Measurements from ENCODE around the gene IRS1. TPM values are rescaled to one million over a fixed set of nuclear protein-coding genes. Genes with fewer than 3 reads are reported as not detected.

IRS1 gene
- polyA plus RNA-seq, 1 of the 3 experiments (the other 2 are of a cell fraction) = 16.5 TPM

- no peaks in the 10 kb centered on the region for H3K27me3 ChIP-seq (ENCODE audit: insufficient read depth)
- ChIA-PET CTCF (interaction anchor here (1.1 kb wide), 1 partner anchor 15 kb away, joined by 3 read pairs; no protein-coding TSS in a partner anchor), POLR2A (no interaction called here)
- no peak for TF ChIP-seq RCOR1 (IDR thresholded peaks at IDR 0.05; ENCODE audit: low read length)
- no peak for TF ChIP-seq CHD2 (IDR thresholded peaks at IDR 0.05; ENCODE audit: low read length, partially characterized antibody)
- no peak for TF ChIP-seq CTCF (IDR thresholded peaks at IDR 0.05)
- TF ChIP-seq TAF1 (IDR thresholded peaks at IDR 0.05; ENCODE audit: borderline replicate concordance, low read depth, low read length) = no peak
- no peak for TF ChIP-seq SMC3 (IDR thresholded peaks at IDR 0.05; ENCODE audit: low read depth, low read length)
- TF ChIP-seq EZH2phosphoT487 (IDR thresholded peaks at IDR 0.05; ENCODE audit: borderline replicate concordance, low read depth) = no peak
- TF ChIP-seq GATA2 (CRISPR knock-in tag; IDR thresholded peaks at IDR 0.05) = no peak
- no peak for TF ChIP-seq JUND (IDR thresholded peaks at IDR 0.05)
- no peak for TF ChIP-seq FOXJ3 (CRISPR knock-in tag; IDR thresholded peaks at IDR 0.05)
- no peak for TF ChIP-seq TEAD4 (IDR thresholded peaks at IDR 0.05; ENCODE audit: borderline replicate concordance, insufficient read depth)
- no peak for TF ChIP-seq ELF1 (IDR thresholded peaks at IDR 0.05)
- no peak for TF ChIP-seq MEF2A (IDR thresholded peaks at IDR 0.05; ENCODE audit: borderline replicate concordance, low read depth)
- TF ChIP-seq IRF3 (IDR thresholded peaks at IDR 0.05; ENCODE audit: low read depth, low read length) = no peak
- TF ChIP-seq REST (IDR thresholded peaks at IDR 0.05; ENCODE audit: low read depth, low read length) = no peak
- TF ChIP-seq RFX5 (IDR thresholded peaks at IDR 0.05; ENCODE audit: low read length) = no peak
- no peak for TF ChIP-seq YY1 (IDR thresholded peaks at IDR 0.05; ENCODE audit: low read depth)
- no peak overlapping the region for H3K4me3 ChIP-seq (ENCODE audit: low read depth in 2 of 2, low read length in 1 of 2)
- 79% methylated on average over 2 of the region's 2 CpGs for WGBS (ENCODE audit: low lambda C conversion rate)
- H3K9me2 ChIP-seq = no peaks in the 10 kb centered on the region
- H4K20me1 ChIP-seq (ENCODE audit: insufficient read depth) = no peaks in the 10 kb centered on the region
- peaks cover 3 to 8% of the 10 kb centered on the region in 2 experiments; a peak in 2 of 4 replicates for H3K4me1 ChIP-seq (ENCODE audit: control insufficient read depth in 1 of 2, insufficient read depth in 2 of 2, low read depth in 1 of 2, low read length in 1 of 2)
- DNase-seq = no peak
- no peak overlapping the region for H3K27ac ChIP-seq (ENCODE audit: low read depth in 2 of 2, low read length in 1 of 2)
- H3K36me3 ChIP-seq (replicated peaks in 1 of 2; ENCODE audit: control insufficient read depth in 1 of 2, insufficient read depth in 2 of 2, low read length in 1 of 2) = no peaks in the 10 kb centered on the region
- H3K4me2 ChIP-seq = no peak overlapping the region
- H3K9ac ChIP-seq = no peak overlapping the region
- no peaks in the 10 kb centered on the region for H3F3A ChIP-seq (replicated peaks; ENCODE audit: insufficient read depth)
- no peak overlapping the region; the same call in 1 of the 2 replicates for H2AFZ ChIP-seq (ENCODE audit: low read depth)
- H3K79me2 ChIP-seq (ENCODE audit: insufficient read depth) = no peaks in the 10 kb centered on the region
- H3K9me3 ChIP-seq = no peaks in the 10 kb centered on the region
Measured at GRCh38 chr2:226683196-226683595, 116.4 kb downstream of the IRS1 start.

Other genes with a start within 250 kb of the IRS1 start
- 10.3 and 10.8 TPM in 2 replicates for gene RHBDD1, start 36.2 kb upstream of the IRS1 start, polyA plus RNA-seq (2012; rRNA removed)